Vagina (tissue), 2 donors: ENCODE measurements around the gene PRDM5. TPM values are rescaled to one million over a fixed set of nuclear protein-coding genes. Genes with fewer than 3 reads are reported as not detected.

ENCODE experiments used
- DNase-seq, 2 donors: peaks; one replicate each; pipeline ENCODE4 v3.0.0-alpha.2; 2017; ENCODE audit errors: extremely low spot score in 2 of 2
- H3K27ac ChIP-seq: fragments of 200-600 bp; sonication (generic); one replicate; pipeline ENCODE4 v1.5.1; 2019
- H3K27me3 ChIP-seq: fragments of 200-600 bp; sonication (generic); one replicate; pipeline ENCODE4 v1.5.1; 2019
- H3K36me3 ChIP-seq, 2 donors: fragments of 200-600 bp; sonication (generic); one replicate each; pipeline ENCODE4 v1.5.1; 2017 to 2019
- H3K4me1 ChIP-seq: fragments of 200-600 bp; sonication (generic); one replicate; pipeline ENCODE4 v1.5.1; 2019
- H3K4me3 ChIP-seq, 2 donors: fragments of 200-600 bp; sonication (generic); 1 replicate in 1 of 2; 2 replicates in 1 of 2; pipeline ENCODE4 v1.5.1; 2016 to 2019
- H3K9me3 ChIP-seq: fragments of 200-600 bp; sonication (generic); one replicate; pipeline ENCODE4 v1.5.1; 2019
- POLR2A ChIP-seq, 2 donors: fragments of 450-650 bp; IDR thresholded peaks; one replicate each; pipeline ENCODE4 v1.6.1; 2017; ENCODE audit warnings: antibody characterized with exemption in 2 of 2, mild to moderate bottlenecking in 2 of 2, moderate library complexity in 2 of 2
- POLR2AphosphoS5 ChIP-seq, 2 donors: sonication (generic); formaldehyde crosslinking; IDR thresholded peaks; one replicate each; pipeline ENCODE4 v1.9.0; 2017; ENCODE audit warnings: antibody characterized with exemption in 2 of 2, mild to moderate bottlenecking in 2 of 2, low read depth in 1 of 2; ENCODE audit not compliant: insufficient read depth in 1 of 2
- intact Hi-C: fragments of 100-400 bp; cut with DNase I; formaldehyde crosslinking; loops from one replicate; pipeline ENCODE4 v1.15.1; 2023
- total RNA-seq: library from RNA; depleted of rRNA; stranded (reverse); fragments of >200 nt; gene quantifications from one replicate; pipeline ENCODE4 v1.2.3, GENCODE V29; 2016
- TF ChIP-seq, protein P1 (sequence below), 3 experiments: fragments of 450-650 bp in 2 of 3; fragments of 200-600 bp in 1 of 3; sonication (generic) in 1 of 3; IDR thresholded peaks; one replicate each; pipeline ENCODE4 v1.5.1; 2017 to 2019; ENCODE audit warnings: antibody characterized with exemption in 3 of 3, mild to moderate bottlenecking in 2 of 3, moderate library complexity in 2 of 3

Gene PRDM5
- total RNA-seq, 1 donor from 2014 or later: 15.2 TPM

DNA sequence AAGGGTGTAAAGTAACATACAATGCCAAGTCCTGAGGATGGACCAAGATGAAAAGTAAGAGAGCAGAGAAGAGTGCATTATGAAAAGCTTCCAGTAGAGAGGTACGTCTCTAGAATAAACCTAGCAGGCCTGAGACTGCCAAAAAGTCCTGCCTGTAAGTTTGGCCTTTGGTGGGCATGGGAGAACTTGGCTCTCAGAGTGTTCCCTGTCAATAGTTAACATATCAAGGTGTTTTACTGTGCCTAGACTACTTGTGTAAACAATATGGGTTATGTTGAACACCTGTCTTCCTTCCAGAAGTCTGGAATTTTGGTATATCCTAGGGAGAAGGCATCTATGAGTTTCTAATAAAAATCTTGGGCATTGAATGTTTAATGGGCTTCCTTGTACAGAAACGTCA is 60.1 kb downstream of the PRDM5 start:
- Histone ChIP-seq H3K4me3 (no peak overlapping the region), H3K36me3 (no peaks in the 10 kb centered on the region), H3K4me1 (no peaks in the 10 kb centered on the region), H3K27ac (no peak overlapping the region), H3K9me3 (no peaks in the 10 kb centered on the region), H3K27me3 (no peaks in the 10 kb centered on the region)
- no peak for DNase-seq
- intact Hi-C loops: no loop called here
- no peak for TF ChIP-seq POLR2A (IDR thresholded peaks at IDR 0.05)
- TF ChIP-seq POLR2AphosphoS5 (IDR thresholded peaks at IDR 0.05; ENCODE audit: insufficient read depth in 1 of 2, low read depth in 1 of 2): no peak

DNA sequence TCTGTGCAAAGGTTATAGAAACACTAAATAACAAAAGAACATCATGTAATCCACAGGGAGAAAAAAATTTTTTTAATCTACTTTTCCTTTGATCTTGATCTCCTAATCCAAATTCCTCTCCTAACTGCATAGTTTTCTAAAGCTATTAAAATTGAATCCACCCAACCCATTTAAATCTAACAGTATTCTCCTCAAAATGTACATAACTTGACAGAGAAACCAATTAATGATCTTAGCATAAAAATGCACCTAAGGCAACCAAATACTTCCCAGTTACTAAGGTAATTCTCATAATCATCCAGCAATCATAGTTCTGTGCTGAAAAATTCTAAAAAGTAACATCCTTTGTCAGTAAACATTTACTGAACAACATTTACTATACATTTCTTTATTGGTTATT is 60.7 kb downstream of the PRDM5 start:
- Histone ChIP-seq H3K4me3 (no peak overlapping the region), H3K36me3 (no peaks in the 10 kb centered on the region), H3K27ac (no peak overlapping the region), H3K9me3 (no peaks in the 10 kb centered on the region), H3K27me3 (no peaks in the 10 kb centered on the region), H3K4me1 (no peaks in the 10 kb centered on the region)
- TF ChIP-seq POLR2AphosphoS5 (IDR thresholded peaks at IDR 0.05; ENCODE audit: insufficient read depth in 1 of 2, low read depth in 1 of 2) (no peak), POLR2A (IDR thresholded peaks at IDR 0.05) (no peak)
- TF ChIP-seq, protein P1, sequence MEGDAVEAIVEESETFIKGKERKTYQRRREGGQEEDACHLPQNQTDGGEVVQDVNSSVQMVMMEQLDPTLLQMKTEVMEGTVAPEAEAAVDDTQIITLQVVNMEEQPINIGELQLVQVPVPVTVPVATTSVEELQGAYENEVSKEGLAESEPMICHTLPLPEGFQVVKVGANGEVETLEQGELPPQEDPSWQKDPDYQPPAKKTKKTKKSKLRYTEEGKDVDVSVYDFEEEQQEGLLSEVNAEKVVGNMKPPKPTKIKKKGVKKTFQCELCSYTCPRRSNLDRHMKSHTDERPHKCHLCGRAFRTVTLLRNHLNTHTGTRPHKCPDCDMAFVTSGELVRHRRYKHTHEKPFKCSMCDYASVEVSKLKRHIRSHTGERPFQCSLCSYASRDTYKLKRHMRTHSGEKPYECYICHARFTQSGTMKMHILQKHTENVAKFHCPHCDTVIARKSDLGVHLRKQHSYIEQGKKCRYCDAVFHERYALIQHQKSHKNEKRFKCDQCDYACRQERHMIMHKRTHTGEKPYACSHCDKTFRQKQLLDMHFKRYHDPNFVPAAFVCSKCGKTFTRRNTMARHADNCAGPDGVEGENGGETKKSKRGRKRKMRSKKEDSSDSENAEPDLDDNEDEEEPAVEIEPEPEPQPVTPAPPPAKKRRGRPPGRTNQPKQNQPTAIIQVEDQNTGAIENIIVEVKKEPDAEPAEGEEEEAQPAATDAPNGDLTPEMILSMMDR (IDR thresholded peaks at IDR 0.05): no peak
- intact Hi-C loops: no loop called here
- no peak for DNase-seq

DNA sequence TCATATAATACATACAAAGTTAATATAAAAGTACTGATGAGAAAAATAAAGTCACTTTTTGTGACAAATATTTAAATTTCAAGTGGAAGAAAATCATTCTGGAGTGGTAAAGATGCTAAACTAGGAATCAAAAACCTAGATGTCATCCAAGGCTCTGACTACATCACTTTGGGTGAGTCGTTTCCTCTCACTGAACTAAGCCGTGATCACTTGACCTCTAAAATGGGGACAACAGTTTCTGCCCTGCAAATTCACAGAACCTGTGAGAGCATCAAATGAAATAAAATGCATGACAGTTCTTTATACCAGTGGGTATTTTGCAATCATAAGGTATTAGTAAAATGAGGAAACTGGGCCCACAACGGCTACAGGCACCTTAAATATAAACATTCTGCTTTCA is 63.8 kb downstream of the PRDM5 start:
- H3K36me3 ChIP-seq: no peaks in the 10 kb centered on the region
- TF ChIP-seq POLR2A (IDR thresholded peaks at IDR 0.05) (no peak), POLR2AphosphoS5 (IDR thresholded peaks at IDR 0.05; ENCODE audit: insufficient read depth in 1 of 2, low read depth in 1 of 2) (no peak)
- TF ChIP-seq, protein P1 (IDR thresholded peaks at IDR 0.05): no peak
- H3K27ac ChIP-seq: no peak overlapping the region
- no peaks in the 10 kb centered on the region for H3K4me1 ChIP-seq
- intact Hi-C loops: no loop called here
- H3K9me3 ChIP-seq: no peaks in the 10 kb centered on the region
- DNase-seq: no peak
- no peak overlapping the region for H3K4me3 ChIP-seq
- no peaks in the 10 kb centered on the region for H3K27me3 ChIP-seq

DNA sequence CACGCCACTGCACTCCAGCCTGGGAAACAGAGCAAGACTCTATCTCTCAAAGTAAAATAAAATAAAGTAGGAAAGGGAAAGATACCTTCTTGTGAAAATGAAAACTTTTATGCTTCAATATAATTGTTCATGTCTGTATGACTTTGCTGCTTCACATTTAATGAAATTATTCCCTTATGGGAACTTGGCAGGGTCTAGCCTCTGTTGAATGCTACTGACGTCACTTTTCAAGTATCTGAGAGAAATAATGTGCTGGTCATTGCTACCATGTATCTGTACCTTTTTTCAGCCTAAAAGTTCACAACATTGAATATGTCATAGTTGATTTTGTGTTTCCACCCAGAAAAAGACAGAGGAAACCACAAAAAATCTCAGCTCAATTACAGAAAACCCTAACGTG is 65.2 kb downstream of the PRDM5 start:
- no peak overlapping the region for H3K4me3 ChIP-seq
- H3K27ac ChIP-seq: no peak overlapping the region
- no peak for DNase-seq
- H3K27me3 ChIP-seq: no peaks in the 10 kb centered on the region
- H3K9me3 ChIP-seq: no peaks in the 10 kb centered on the region
- TF ChIP-seq POLR2AphosphoS5 (IDR thresholded peaks at IDR 0.05; ENCODE audit: insufficient read depth in 1 of 2, low read depth in 1 of 2): no peak
- H3K4me1 ChIP-seq: no peaks in the 10 kb centered on the region
- intact Hi-C loops: no loop called here
- no peaks in the 10 kb centered on the region for H3K36me3 ChIP-seq

DNA sequence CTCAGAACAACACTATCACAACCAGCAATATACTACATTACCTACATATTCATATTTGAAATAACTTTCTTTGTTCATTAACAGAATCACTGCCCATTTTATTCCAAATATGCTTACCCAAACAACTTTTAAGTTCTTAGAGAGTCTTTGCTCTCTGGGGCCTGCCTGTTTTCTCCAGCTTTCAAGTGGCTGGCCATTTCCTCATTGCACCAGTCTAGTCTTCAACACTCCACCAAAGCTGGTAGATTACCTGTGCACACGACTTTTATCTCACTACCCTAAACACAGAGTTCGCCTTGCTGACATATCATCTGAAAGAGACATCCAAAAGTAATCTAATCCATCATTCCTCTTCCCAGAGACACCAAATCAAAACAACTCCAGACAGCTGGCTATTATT is 66.2 kb downstream of the PRDM5 start:
- Histone ChIP-seq H3K27me3 (no peaks in the 10 kb centered on the region), H3K4me3 (no peak overlapping the region), H3K9me3 (no peaks in the 10 kb centered on the region), H3K27ac (no peak overlapping the region), H3K4me1 (no peaks in the 10 kb centered on the region), H3K36me3 (no peaks in the 10 kb centered on the region)
- intact Hi-C loops: no loop called here
- TF ChIP-seq, protein P1 (IDR thresholded peaks at IDR 0.05): no peak
- TF ChIP-seq POLR2AphosphoS5 (IDR thresholded peaks at IDR 0.05; ENCODE audit: insufficient read depth in 1 of 2, low read depth in 1 of 2): no peak
- TF ChIP-seq POLR2A (IDR thresholded peaks at IDR 0.05): no peak
- no peak for DNase-seq

DNA sequence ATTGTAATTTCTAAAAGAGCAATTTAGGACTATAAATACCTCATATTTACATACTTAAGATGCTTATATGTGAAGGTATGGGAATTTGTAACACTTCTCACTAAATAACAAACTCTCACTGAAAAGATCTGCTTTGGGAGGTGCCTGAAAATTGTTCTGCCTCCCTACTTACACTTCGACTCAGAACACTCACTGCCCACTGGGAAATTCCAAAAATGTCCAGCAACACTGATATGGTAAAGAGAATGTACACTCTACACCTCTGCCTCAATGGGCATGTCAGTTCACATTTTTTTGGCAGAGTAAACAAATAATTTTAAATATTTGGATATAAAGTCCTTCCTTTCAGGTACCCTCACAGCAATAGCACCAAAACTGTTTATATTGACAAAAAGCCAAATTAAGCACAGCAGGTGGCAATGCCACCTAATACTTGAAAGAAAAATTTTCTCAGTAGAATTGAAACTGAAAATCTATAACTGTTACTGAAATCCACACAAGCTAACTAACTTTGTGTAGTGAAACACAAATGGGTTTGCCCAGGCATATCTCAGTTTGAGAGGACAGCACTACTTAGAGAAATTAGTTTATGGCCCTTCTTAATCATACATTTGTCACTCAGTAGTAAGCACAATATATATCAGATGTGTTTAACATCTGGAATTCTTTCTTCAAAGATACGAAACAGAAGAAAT is 67.1 kb downstream of the PRDM5 start:
- Histone ChIP-seq H3K27me3 (no peaks in the 10 kb centered on the region), H3K4me3 (no peak overlapping the region), H3K9me3 (no peaks in the 10 kb centered on the region), H3K36me3 (no peaks in the 10 kb centered on the region), H3K4me1 (no peaks in the 10 kb centered on the region), H3K27ac (no peak overlapping the region)
- TF ChIP-seq, protein P1 (IDR thresholded peaks at IDR 0.05): no peak
- TF ChIP-seq POLR2A (IDR thresholded peaks at IDR 0.05): no peak
- TF ChIP-seq POLR2AphosphoS5 (IDR thresholded peaks at IDR 0.05; ENCODE audit: insufficient read depth in 1 of 2, low read depth in 1 of 2): no peak
- no peak for DNase-seq
- intact Hi-C loops: no loop called here
